ENCODE results near the gene RGS6.

RGS6 gene

DNA sequence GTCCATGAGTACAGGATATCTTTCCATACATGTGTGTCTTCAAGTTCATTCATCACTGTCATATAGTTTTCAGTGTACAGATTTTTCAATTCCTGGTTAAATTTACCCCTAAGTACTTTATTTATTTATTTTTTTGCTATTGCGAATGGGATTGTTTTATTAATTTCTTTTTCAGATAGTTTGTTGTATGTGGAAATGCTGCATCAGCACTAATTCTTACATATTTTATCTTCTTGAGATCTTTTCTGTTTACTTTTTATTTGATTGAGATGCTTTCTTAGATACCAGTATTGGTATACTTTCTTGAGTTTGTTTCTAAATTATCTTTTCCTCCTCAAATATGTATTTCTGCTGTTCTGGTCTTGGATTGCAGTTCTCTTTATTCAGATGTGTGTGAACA lies 148.9 kb downstream of the RGS6 start:
- DNase-seq (ENCODE audit: low spot score) = no peak

DNA sequence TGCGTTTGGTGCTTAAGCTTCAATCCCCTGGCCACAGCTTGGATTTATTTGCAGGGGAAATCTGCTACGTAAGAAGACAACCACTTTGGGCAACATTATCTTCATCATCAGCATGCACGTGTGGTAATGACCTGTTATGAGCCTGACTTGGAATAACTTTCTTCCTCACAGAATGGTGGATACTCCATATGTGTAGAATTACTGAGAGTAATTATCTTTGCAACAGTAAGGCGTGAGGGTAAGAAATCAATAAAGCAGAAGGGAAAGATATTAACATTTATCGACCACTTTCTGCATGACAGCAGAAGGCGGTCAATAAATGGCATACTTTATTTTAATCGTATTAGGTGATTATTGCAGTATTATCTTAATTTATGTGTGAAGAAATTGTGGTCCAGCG lies 152.7 kb downstream of the RGS6 start:
- DNase-seq (ENCODE audit: low spot score) = no peak

DNA sequence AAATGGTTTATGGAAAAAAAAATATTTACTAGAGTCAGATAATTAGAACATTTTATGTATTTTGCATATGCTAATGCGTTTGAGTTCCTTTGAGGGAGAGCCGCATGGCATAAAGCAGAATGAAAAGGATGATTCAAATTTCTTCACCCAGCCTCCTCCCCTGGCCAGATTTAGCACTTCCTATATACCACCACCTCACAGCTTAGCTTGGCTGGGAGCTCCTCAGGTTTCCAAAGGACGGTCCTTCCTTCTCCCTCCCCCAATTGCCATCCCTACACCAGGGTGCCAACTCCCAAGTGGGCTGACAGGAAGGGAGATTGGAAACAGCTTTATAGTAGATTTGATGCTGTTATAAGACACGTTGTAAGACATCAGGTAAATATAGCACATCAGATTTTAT lies 157.4 kb downstream of the RGS6 start:
- DNase-seq (ENCODE audit: low spot score) = no peak

DNA sequence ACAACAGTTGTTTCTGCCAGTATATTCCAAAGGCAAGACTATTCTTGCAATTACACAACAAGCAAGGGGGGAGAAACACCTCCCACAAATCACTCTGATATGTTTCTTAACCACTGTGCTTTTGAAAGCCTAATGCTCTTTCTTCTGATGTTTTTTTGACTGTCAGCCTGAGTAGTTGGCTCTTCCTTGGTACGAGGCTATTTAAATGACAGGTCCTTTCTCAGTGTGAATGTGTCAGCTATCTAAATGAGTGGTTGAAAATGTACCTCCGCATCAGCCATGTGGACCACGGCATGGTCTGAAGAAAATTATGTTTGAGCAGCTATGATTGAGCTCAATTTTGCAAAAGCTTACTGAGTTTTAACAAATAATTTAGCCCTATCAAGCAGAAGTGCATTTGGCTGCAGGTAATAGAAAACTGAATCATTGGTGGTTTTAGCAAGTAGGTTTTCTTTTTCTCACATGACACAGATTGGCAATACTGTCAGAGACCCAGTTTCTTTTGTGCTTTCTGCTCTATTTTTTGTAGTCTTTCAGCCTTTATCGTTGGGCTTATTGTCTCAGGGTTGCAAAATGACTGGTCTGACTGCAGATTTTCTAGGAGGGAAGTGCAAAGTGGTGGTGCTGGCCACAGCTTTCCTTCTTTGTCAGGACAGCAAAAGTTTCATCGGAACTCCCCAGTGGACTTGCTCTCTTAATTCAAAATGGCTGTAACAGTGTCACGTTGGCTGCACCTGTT lies 162.8 kb downstream of the RGS6 start:
- no peak for DNase-seq (ENCODE audit: low spot score)

DNA sequence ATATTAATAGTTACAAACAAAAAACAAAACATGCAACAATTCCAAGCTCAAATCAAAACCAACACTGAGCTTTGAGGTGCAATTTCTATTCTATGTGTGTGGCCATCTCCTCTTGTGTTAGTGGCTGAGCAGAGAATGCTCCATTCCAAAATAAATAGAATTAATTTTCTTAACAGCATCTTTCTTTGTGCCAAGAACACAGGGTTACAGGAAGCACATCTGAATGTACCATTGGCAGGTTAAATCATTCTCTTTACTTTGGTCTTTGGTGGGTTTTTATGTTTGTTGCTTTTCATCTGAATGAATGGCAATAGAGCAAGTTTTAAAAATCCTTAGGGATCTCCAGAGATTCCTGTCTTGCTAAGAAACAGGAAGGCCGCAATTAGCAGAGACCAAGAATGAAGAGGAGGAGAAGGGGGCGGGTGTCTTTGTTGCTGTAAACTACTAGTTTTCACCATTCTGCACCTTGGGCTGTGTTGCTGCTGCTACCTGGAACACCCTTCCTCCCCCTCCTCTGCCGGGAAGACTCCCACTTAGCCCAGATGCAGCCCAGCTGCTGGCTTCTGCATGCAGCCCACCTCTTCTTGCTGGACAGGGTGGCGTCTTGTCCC lies 165.0 kb downstream of the RGS6 start:
- DNase-seq (ENCODE audit: low spot score) = no peak

DNA sequence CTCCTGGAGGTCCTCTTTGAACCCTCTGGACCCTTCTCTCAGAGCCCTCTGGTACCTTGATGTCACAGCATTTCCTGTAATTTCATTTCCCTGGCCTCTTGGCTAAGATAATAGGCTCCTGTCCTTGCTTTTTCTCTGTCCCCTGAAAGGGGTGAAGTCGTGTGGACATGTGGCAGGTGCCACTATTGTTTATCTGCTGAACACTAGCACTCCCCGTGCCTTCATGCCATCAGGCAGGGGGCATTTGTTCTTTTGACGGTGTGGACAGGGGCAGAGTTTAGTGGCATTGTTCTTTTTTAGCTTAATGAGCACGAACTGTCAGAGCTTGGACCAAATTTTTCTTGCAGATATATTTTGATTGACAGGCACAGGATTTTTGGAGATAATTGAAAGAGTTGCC lies 166.0 kb downstream of the RGS6 start:
- no peak for DNase-seq (ENCODE audit: low spot score)

DNA sequence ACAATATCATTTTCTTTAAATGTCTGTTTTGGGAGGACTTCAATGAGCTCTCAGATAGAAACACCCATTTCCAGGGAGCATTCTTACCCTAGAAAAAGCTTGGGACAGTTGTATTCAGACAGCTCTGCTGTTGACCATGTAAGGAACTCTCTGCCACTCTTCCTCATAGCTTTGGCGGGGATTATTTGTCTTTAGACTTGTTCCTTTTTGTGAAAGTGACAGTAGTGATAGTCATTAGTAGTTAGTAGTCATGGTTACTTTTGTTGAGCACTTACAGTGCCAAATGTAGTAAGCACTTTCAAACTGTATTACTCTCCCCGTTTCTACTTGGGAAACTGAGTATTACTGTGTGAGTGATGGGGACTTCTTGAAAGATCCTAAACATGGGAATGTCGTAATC lies 167.3 kb downstream of the RGS6 start:
- no peak for DNase-seq (ENCODE audit: low spot score)

DNA sequence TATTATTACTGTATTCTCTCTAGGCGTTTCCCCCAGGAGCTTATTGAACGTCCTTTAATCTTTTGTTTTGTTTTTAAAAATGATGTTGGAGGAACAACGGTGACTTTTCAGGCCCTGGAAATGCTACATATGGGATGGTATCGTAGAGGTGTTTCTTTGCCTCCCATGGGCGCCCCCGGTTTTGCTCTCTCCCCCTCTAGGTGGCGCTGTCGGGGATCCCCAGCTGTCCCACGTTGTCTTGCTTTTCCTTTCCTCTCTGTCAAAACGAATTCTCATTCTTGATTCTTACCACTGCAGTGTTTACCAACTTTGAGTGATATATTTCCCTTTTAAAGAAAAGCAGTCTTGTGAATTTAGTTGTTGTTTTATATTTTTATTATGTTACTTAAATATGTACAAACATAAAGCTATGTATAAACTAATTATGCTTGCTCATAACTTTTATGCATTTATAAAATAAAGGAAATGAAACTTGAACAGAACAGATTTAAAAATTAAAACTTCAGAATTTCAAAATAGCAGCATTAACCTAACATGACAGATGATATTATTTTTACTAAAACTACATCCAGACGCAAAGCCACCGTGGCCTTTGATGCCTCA lies 171.9 kb downstream of the RGS6 start:
- DNase-seq (ENCODE audit: low spot score) = peak; percentile 4

DNA sequence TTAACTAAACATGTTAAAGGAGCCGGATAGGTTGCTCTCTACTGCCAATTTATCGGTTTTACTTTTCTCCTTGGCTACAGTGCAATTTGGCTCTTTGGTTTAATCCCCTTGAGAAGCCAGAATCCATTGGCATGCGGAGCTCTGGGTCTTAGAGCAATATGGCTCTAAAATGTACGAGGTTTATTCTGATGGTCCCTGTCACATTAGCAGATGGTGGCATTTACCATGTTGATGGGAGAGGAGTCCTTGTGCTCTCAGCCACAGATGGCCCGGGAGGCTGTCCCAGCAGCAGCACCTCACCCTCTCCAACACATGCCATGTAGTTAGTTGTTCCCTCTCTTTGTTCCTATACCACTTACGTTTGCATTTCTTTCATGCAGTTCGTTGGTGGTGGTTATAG lies 179.7 kb downstream of the RGS6 start:
- no peak for DNase-seq (ENCODE audit: low spot score)

DNA sequence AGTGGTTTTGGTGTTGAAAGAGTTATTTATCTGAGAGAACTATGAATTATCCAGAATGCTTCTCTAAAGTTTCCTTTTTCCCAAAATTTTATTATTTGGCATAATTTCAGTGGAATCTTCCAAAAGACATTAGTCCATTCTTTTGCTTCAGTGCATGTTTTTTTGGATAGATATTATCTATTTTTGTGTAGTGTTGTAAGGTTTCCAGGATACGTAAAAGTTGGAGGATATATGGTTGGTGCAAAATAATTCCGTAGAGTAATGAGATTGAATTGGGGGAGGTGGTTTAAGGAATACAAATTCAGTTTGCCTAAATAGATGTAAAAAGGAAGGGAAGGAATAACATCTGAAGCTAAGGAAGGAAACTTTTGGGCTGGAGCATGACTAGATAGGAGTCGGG lies 186.6 kb downstream of the RGS6 start:
- no peak for DNase-seq (ENCODE audit: low spot score)

DNA sequence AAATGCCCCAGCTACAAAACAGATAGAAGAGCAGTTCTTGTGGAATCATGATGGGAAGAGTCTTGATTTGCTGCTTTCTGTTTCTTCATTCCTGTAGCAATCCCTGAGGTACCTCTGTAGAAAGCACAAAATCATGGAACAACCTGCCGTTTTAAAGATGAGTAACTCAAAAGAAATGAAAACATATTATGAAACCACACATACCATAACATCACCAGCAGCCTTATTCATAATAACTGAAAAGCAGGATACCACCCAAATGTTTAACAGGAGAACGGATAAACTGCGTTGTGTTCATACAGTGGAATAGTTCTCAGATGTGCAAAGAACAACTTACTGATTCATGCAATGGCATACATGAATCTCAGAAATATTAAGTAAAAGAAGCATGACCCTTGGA lies 188.1 kb downstream of the RGS6 start:
- DNase-seq (ENCODE audit: low spot score) = no peak

DNA sequence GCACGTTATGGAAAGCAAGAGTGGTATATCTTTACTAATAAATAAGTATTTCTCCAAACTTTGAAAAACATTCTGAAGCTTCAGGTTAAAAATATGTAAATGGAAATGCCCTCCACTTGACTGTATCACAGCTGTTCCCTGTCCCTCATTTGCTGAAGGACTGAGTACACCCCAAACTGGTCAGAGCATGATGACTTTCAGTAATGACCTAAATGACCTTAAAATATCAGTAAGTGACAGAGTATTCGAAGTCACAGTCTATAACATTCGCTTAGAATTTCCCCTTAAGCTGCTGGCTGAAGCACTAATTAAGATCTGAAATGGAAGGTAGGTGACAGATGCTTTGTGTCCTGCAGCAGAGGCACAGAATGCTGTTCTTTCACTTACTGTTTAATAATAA lies 191.5 kb downstream of the RGS6 start:
- DNase-seq (ENCODE audit: low spot score) = no peak

DNA sequence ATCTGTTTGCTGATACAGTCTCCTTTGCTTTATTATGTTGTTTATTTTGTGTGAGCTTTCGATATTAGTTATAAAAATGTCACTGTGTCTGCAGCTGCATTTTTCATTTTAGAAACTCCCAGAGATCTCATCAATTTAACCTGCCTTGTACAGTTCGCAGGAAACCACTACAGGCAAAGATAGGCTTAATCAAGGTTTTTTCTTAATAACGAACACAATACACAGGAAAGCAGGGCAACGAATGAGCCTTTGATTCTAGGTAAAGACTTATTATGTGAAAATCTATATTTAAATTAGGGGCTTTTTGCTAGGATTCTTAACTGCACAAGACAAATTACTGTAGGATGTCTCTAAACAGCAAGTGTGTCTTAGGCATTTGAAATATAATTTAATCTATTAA lies 191.9 kb downstream of the RGS6 start:
- DNase-seq (ENCODE audit: low spot score) = no peak

DNA sequence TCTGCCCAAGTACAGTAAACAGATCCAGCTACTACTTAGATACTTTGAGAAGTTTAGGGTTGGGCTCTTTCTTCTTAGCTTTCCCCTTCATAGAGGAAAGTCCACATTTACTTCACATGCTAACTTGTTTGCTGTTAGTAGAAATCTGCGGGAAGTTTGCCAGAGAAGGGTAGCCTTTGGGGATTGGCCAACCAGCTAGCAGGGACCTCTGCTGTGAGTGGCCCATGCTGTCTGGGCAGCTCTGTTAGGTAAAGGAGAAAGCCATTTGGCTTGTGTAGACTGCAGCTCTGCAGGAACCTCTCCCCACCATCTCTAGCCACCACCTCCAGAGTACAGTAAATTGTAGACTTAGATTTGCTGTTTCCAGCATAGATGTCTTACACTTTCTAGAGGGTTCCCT lies 193.9 kb downstream of the RGS6 start:
- no peak for DNase-seq (ENCODE audit: low spot score)

DNA sequence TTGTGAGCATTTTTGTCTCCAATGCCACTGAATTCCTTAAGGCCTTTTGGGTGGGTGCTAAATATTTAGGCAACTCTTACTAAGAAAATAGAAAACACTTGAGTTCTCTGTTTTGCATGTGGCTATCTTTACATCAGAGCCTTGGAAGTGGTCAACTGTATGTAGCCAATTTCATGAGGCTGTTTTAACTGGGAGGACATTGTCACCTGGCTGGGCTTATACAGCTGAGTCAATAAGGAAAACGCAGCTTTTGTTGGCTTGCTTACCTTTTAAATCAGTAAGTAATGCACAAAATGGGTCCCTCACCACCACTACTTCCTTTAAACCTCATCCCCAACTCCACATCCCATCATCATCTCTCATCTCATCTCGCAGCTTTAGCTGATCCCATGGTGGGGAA lies 194.3 kb downstream of the RGS6 start:
- DNase-seq (ENCODE audit: low spot score) = no peak

DNA sequence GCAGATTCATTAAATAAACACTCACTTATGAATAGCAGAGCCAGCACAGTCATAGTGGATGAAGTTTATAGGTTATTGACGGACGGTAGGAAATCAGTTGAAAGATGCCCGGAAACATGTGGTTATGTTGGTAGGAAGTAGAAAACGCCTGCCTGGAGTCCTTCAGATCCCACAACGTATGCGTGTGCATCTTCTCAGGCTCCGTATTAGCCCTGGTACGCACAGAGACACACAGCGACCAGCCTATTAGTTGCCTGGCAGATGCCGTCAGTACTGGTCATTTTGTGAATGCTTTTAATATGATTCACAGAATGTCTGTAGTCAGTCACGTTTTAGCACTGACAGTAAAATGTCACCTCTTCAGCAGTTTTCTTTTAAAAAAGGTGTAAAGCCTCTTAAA lies 196.4 kb downstream of the RGS6 start:
- DNase-seq (ENCODE audit: low spot score) = no peak

DNA sequence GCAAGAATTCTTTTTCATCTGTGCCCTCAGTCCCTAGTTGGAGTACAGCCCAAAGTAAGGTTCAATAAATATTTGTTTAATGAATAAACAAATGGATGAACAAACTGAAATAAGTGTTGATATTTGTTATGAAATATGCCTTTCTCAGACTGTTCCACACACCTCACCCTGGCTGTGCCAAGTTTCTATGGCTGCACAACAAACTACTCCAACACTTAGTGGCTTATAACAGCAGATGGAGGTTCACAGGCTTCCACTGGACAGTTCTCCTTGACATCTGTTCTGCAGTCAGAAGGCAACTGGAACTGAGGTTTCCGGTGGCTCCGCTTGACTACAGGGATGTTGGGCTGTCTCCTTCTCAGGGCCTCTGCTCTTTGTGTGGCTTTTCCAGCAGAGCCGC lies 197.1 kb downstream of the RGS6 start:
- DNase-seq (ENCODE audit: low spot score) = no peak

DNA sequence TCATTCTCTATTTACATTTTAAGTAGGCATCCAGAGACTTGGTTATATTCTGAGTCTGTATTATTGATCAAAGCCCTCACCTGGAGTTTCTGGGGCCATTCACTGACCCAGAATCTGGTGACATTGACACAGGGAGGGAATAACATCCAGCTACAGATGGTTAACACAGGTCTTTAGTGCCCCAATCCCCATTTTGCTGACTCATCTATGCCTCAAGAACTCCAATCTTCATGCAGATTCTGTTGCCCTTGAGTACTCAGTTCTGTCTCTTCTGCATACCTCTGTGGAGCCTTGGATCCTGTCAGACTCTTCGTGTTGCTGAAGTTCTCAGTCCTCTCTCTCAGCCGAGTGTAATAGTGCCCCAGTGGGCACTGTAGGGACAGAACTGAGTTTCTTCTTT lies 208.9 kb downstream of the RGS6 start:
- no peak for DNase-seq (ENCODE audit: low spot score)

DNA sequence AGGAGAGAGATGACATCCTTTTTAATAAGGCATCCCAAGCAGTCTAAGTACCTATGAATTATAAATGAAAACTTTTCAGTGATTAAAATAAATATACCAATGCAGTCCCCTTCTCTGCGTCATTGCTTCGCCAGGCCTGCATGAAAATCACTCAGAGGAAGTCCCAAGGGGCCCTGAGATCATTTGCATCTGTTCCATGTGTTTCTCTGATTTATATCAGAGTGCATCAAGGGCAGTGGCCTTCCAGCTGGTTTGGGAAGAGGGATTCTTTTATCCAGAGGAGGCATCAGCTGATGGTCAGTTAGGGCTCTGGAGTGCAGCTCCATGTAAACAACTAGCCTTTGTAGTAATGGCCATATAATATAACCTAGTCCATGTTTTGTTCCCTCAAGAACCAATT lies 210.1 kb downstream of the RGS6 start:
- no peak for DNase-seq (ENCODE audit: low spot score)

DNA sequence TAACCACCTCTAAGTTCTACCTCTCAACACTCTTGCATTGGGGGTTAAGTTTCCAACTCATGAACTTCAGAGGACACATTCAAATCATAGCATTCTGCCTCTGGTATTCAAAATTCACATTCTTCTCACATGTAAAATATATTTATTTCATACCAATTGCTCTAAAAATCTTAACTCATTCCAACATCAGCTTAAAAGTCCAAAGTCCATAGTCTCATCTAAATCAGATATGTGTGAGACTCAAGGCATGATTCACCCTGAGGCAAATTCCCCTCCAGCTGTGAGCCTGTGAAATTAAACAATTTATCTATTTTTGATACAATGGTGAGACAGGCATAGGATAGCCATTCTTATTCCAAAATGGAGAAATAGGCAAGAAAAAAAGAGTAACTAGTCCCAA lies 214.0 kb downstream of the RGS6 start:
- DNase-seq (ENCODE audit: low spot score) = no peak

DNA sequence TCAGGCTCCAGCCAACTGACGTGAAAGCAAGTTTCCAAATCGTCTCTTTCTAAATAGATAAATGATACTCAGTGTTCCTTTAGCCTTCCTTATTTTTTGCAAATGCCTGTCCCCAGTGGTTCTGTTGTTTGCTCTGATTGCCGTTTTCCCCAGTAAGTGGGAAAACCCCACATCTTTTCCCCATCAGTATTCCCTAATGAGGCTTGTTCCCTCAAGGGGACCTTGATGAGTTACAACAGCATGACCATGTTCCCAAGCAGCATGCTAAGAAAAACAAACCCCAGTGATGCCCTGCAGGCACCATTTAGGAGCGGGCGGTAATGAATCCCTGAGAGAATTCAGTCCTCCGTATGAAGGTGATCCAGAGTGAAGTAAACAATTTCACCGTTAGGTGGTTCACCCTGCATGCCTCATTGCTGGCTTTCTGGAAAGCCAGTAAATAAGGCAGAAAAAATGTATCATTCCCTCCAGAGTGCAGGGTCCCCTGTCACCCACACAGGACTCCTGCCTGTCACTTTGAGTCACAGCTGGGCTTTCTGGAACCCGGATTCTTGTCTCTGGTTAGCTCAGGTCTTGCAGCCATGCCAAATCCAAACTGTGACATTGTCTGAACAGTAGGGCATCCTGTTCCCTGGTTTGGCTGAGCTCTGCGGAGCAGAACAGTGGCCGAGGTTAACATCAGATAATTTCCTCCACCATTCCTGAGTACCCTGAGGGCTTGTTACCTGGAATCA lies 222.6 kb downstream of the RGS6 start:
- DNase-seq (ENCODE audit: low spot score) = no peak

DNA sequence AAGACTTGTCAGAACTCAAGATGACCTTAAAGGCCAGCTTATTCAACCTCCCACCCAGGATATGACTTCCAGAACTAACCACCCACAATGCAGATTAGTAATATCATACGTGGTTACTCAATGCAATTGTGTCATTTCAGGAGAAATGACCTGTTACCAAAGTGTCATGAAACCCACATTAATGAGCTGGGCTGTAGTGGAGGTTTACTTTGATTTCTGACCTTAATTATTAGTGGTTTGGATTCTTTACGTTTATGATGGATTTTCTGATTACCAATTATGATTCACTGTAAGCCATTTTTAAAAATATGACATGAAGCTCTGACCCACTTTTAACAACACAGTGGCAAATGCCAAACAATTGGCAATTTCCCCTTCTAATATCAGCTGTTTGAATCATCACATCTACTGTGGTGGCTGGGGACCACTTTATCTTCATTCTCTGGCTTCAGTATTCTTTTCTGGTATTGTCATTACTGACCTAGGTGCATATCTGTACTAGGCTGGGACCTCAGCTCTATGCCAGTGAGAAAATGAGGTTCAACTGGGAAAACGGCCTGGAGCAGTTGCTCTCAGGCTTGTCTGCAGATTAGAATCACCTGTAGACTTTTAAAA lies 223.3 kb downstream of the RGS6 start:
- DNase-seq (ENCODE audit: low spot score) = no peak
